Measurements from ENCODE around the gene LNX1. TPM values are rescaled to one million over a fixed set of nuclear protein-coding genes. Genes with fewer than 3 reads are reported as not detected.

The LNX1 gene
- total and polyA plus RNA-seq, 2 of the 8 experiments (the other 6 are each of a cell fraction or from before 2014, with no cell fraction given), result 2.7 to 3.8 TPM

- TF ChIP-seq SIRT6 (IDR thresholded peaks at IDR 0.05; ENCODE audit: low read length) (no peak), KDM1A (IDR thresholded peaks at IDR 0.05; ENCODE audit: borderline replicate concordance, low read length) (no peak), RFX5 (IDR thresholded peaks at IDR 0.05; ENCODE audit: borderline replicate concordance, low read depth, low read length) (no peak), SRF (IDR thresholded peaks at IDR 0.05; ENCODE audit: low read depth, low read length) (no peak), JUN (IDR thresholded peaks at IDR 0.05; ENCODE audit: low read depth, low read length) (no peak), ATF2 (IDR thresholded peaks at IDR 0.05; ENCODE audit: low read length) (no peak), BCL11A (IDR thresholded peaks at IDR 0.05; ENCODE audit: low read depth in 2 of 2, low read length in 2 of 2) (no peak), MAFK (IDR thresholded peaks at IDR 0.05; ENCODE audit: low read depth, low read length) (no peak), KDM5A (IDR thresholded peaks at IDR 0.05; ENCODE audit: low read length) (no peak)
- H3K9ac ChIP-seq (replicated peaks in 1 of 4; ENCODE audit: extremely low read depth in 1 of 4, low read depth in 3 of 4, low read length in 3 of 4), result no peak overlapping the region
- CTCF ChIA-PET (ENCODE audit: partially characterized antibody), result interaction anchor here (0.6 kb wide), 1 partner anchor 90 kb away, joined by 3 read pairs; no protein-coding TSS in a partner anchor
- no peak overlapping the region for H2AFZ ChIP-seq (ENCODE audit: low read length)
- H3K4me1 ChIP-seq (replicated peaks in 1 of 4; ENCODE audit: control insufficient read depth in 3 of 4, insufficient read depth in 4 of 4, low read length in 3 of 4), result peaks cover 0 to 3% (median 0%) of the 10 kb centered on the region in 4 experiments; a peak in 2 of 7 replicates
- no peak overlapping the region for H3K4ac ChIP-seq (replicated peaks; ENCODE audit: insufficient read length, low read depth, low read length)
- 91% methylated on average over 3 of the region's 3 CpGs; no CpG with 5 or more reads in 1 of the 2 experiments for WGBS, 2 experiments (ENCODE audit: extremely low coverage in 1 of 2, insufficient coverage in 1 of 2, insufficient read length in 1 of 2, insufficient replicate concordance in 2 of 2, low coverage in 1 of 2, low lambda C conversion rate in 2 of 2, missing lambda C conversion rate in 1 of 2)
- no peak overlapping the region for H3K14ac ChIP-seq (ENCODE audit: insufficient read length)
- H3K79me1 ChIP-seq (ENCODE audit: low read depth, low read length), result no peaks in the 10 kb centered on the region
- H2BK120ac ChIP-seq (replicated peaks; ENCODE audit: low read depth, low read length), result no peak overlapping the region
- FAIRE-seq, result no peak
- no peak overlapping the region for H3K4me3 ChIP-seq (ENCODE audit: extremely low read depth in 1 of 4, insufficient read depth in 2 of 4, low read depth in 3 of 4, low read length in 4 of 4)
- H2BK15ac ChIP-seq (ENCODE audit: low read length), result no peak overlapping the region
- no peaks in the 10 kb centered on the region for H4K20me1 ChIP-seq (replicated peaks in 1 of 2; ENCODE audit: control insufficient read depth in 1 of 2, insufficient read depth in 2 of 2, low read length in 2 of 2)
- H3K18ac ChIP-seq (ENCODE audit: extremely low read depth, low read length), result no peak overlapping the region
- H3K36me3 ChIP-seq (ENCODE audit: control insufficient read depth in 2 of 4, insufficient read depth in 4 of 4, low read length in 3 of 4), result no peaks in the 10 kb centered on the region
- no peak overlapping the region for H3K23ac ChIP-seq (ENCODE audit: insufficient read length)
- H4K91ac ChIP-seq (replicated peaks; ENCODE audit: insufficient read length, low read length), result no peak overlapping the region
- H3K4me2 ChIP-seq (ENCODE audit: insufficient read depth in 1 of 2, low read depth in 2 of 2, low read length in 2 of 2), result no peak overlapping the region
- H4K5ac ChIP-seq (ENCODE audit: insufficient read length, low read depth, low read length), result no peak overlapping the region
- H2AK5ac ChIP-seq (ENCODE audit: low read depth, low read length), result no peak overlapping the region
- no peak overlapping the region for H4K8ac ChIP-seq (ENCODE audit: extremely low read depth, insufficient read depth, low read length)
- H3K79me2 ChIP-seq (ENCODE audit: control insufficient read depth in 1 of 2, insufficient read depth in 2 of 2, low read length in 2 of 2), result no peaks in the 10 kb centered on the region
- no peak overlapping the region for H3K27ac ChIP-seq (ENCODE audit: low read depth, low read length)
- DNase-seq (ENCODE audit: low read depth in 1 of 2, low spot score in 2 of 2), result no peak
- no peak overlapping the region for H2BK12ac ChIP-seq (ENCODE audit: low read depth, low read length)
- POLR2A ChIA-PET (ENCODE audit: partially characterized antibody), result no interaction called here
- no peaks in the 10 kb centered on the region for H3K9me3 ChIP-seq (ENCODE audit: insufficient read depth in 2 of 2, low read depth in 1 of 2, low read length in 1 of 2)
- H3K23me2 ChIP-seq (ENCODE audit: low read depth, low read length), result no peaks in the 10 kb centered on the region
- H2BK20ac ChIP-seq (ENCODE audit: low read length), result no peak overlapping the region
- no peak overlapping the region for H2BK5ac ChIP-seq (ENCODE audit: low read depth, low read length)
- no peaks in the 10 kb centered on the region for H3K27me3 ChIP-seq (replicated peaks in 1 of 4; ENCODE audit: control insufficient read depth in 3 of 4, extremely low read depth in 1 of 4, insufficient read depth in 3 of 4, low read length in 3 of 4)
- no peak overlapping the region for H3K56ac ChIP-seq (replicated peaks; ENCODE audit: insufficient read length, low read depth, low read length)
Measured at GRCh38 chr4:53580274-53580673, 11.0 kb downstream of the LNX1 start.

All from H1 (cell line).